ENCODE measurements around the gene PMF1.

Gene PMF1

GRCh38 chr1:156279837-156280236 is 67.0 kb downstream of the PMF1 start:
- TF ChIP-seq TAF1 (IDR thresholded peaks at IDR 0.05; ENCODE audit: borderline replicate concordance, insufficient read depth, low read length) (no peak), REST (IDR thresholded peaks at IDR 0.05; ENCODE audit: insufficient read depth in 1 of 2, low read depth in 2 of 2, low read length in 2 of 2) (no peak), SIN3A (IDR thresholded peaks at IDR 0.05; ENCODE audit: borderline replicate concordance, insufficient read depth, low read length) (no peak), FOXP2 (optimal IDR thresholded peaks at IDR 0.05; ENCODE audit: borderline replicate concordance, extremely low read depth, extremely low read length, insufficient read depth) (no peak), POLR2AphosphoS5 (IDR thresholded peaks at IDR 0.05; ENCODE audit: low read depth, low read length) (no peak)

- TF ChIP-seq POLR2AphosphoS5 (IDR thresholded peaks at IDR 0.05; ENCODE audit: low read depth, low read length), result no peak
- TF ChIP-seq FOXP2 (optimal IDR thresholded peaks at IDR 0.05; ENCODE audit: borderline replicate concordance, extremely low read depth, extremely low read length, insufficient read depth), result no peak
- TF ChIP-seq SIN3A (IDR thresholded peaks at IDR 0.05; ENCODE audit: borderline replicate concordance, insufficient read depth, low read length), result peak; percentile 75; the same call in 1 of the 2 replicates
- TF ChIP-seq REST (IDR thresholded peaks at IDR 0.05; ENCODE audit: insufficient read depth in 1 of 2, low read depth in 2 of 2, low read length in 2 of 2), result no peak
- 0 out of 2 replicates have a peak, but pooled peaks have one; percentile 0 for TF ChIP-seq TAF1 (IDR thresholded peaks at IDR 0.05; ENCODE audit: borderline replicate concordance, insufficient read depth, low read length)
Observed at GRCh38 chr1:156281281-156281680, 68.5 kb downstream of the PMF1 start.

GRCh38 chr1:156281693-156282478 is 69.1 kb downstream of the PMF1 start:
- TF ChIP-seq REST (IDR thresholded peaks at IDR 0.05; ENCODE audit: insufficient read depth in 1 of 2, low read depth in 2 of 2, low read length in 2 of 2) (no peak), TAF1 (IDR thresholded peaks at IDR 0.05; ENCODE audit: borderline replicate concordance, insufficient read depth, low read length) (peak; percentile 46; the same call in 1 of the 2 replicates), FOXP2 (optimal IDR thresholded peaks at IDR 0.05; ENCODE audit: borderline replicate concordance, extremely low read depth, extremely low read length, insufficient read depth) (no peak), POLR2AphosphoS5 (IDR thresholded peaks at IDR 0.05; ENCODE audit: low read depth, low read length) (no peak), SIN3A (IDR thresholded peaks at IDR 0.05; ENCODE audit: borderline replicate concordance, insufficient read depth, low read length) (0 out of 2 replicates have a peak, but pooled peaks have one; percentile 18)

GRCh38 chr1:156282479-156283222 is 69.8 kb downstream of the PMF1 start, which contains the start of gene SMG5:
Gene SMG5 (minus strand): TSS chr1:156282825. CDS start chr1:156282680, 145 bp downstream.
- TF ChIP-seq TAF1 (IDR thresholded peaks at IDR 0.05; ENCODE audit: borderline replicate concordance, insufficient read depth, low read length), result peak; percentile 87
- TF ChIP-seq REST (IDR thresholded peaks at IDR 0.05; ENCODE audit: insufficient read depth in 1 of 2, low read depth in 2 of 2, low read length in 2 of 2), result peak in 1 of 2 experiments; percentile 31; a peak in 1 of 4 replicates
- peak; percentile 84 for TF ChIP-seq POLR2AphosphoS5 (IDR thresholded peaks at IDR 0.05; ENCODE audit: low read depth, low read length)
- TF ChIP-seq SIN3A (IDR thresholded peaks at IDR 0.05; ENCODE audit: borderline replicate concordance, insufficient read depth, low read length), result peak; percentile 96; the same call in 1 of the 2 replicates
- peak; percentile 66 for TF ChIP-seq FOXP2 (optimal IDR thresholded peaks at IDR 0.05; ENCODE audit: borderline replicate concordance, extremely low read depth, extremely low read length, insufficient read depth)

Measured in PFSK-1 (cell line).